Measurements from ENCODE around the gene OSBPL2.

Gene OSBPL2

GRCh38 chr20:62245911-62246280, 7.6 kb downstream of the OSBPL2 start:
- Histone ChIP-seq H3K27me3 (ENCODE audit: control insufficient read depth in 1 of 2, insufficient read depth in 2 of 2, low read length in 2 of 2) (no peaks in the 10 kb centered on the region), H3K27ac (ENCODE audit: low read length) (no peak overlapping the region), H3K9ac (ENCODE audit: low read length in 2 of 2) (no peak overlapping the region), H3K36me3 (ENCODE audit: control insufficient read depth in 2 of 2, insufficient read depth in 2 of 2, low read length in 2 of 2) (peaks cover 0 to 9% of the 10 kb centered on the region in 2 donors), H3K4me1 (ENCODE audit: control insufficient read depth, insufficient read depth, low read length) (peaks cover 18% of the 10 kb centered on the region), H3K4me3 (ENCODE audit: low read length in 2 of 2) (no peak overlapping the region), H3K9me3 (ENCODE audit: control insufficient read depth in 2 of 2, low read length in 2 of 2) (no peaks in the 10 kb centered on the region)

- H3K4me3 ChIP-seq (ENCODE audit: low read length in 2 of 2): no peak overlapping the region
- peaks cover 0 to 9% of the 10 kb centered on the region in 2 donors for H3K36me3 ChIP-seq (ENCODE audit: control insufficient read depth in 2 of 2, insufficient read depth in 2 of 2, low read length in 2 of 2)
- no peaks in the 10 kb centered on the region for H3K9me3 ChIP-seq (ENCODE audit: control insufficient read depth in 2 of 2, low read length in 2 of 2)
- peaks cover 18% of the 10 kb centered on the region for H3K4me1 ChIP-seq (ENCODE audit: control insufficient read depth, insufficient read depth, low read length)
- H3K9ac ChIP-seq (ENCODE audit: low read length in 2 of 2): no peak overlapping the region
- H3K27ac ChIP-seq (ENCODE audit: low read length): no peak overlapping the region
- no peaks in the 10 kb centered on the region for H3K27me3 ChIP-seq (ENCODE audit: control insufficient read depth in 1 of 2, insufficient read depth in 2 of 2, low read length in 2 of 2)
These were observed 8.1 kb downstream of the OSBPL2 start for GRCh38 chr20:62246431-62246830.

- Histone ChIP-seq H3K9me3 (ENCODE audit: control insufficient read depth in 2 of 2, low read length in 2 of 2) (no peaks in the 10 kb centered on the region), H3K4me1 (ENCODE audit: control insufficient read depth, insufficient read depth, low read length) (peaks cover 18% of the 10 kb centered on the region), H3K36me3 (ENCODE audit: control insufficient read depth in 2 of 2, insufficient read depth in 2 of 2, low read length in 2 of 2) (peaks cover 0 to 9% of the 10 kb centered on the region in 2 donors), H3K27me3 (ENCODE audit: control insufficient read depth in 1 of 2, insufficient read depth in 2 of 2, low read length in 2 of 2) (no peaks in the 10 kb centered on the region), H3K9ac (ENCODE audit: low read length in 2 of 2) (no peak overlapping the region), H3K4me3 (ENCODE audit: low read length in 2 of 2) (no peak overlapping the region), H3K27ac (ENCODE audit: low read length) (no peak overlapping the region)
These were observed 8.7 kb downstream of the OSBPL2 start for GRCh38 chr20:62246872-62247652.

GRCh38 chr20:62248890-62249560, 10.7 kb downstream of the OSBPL2 start:
- no peaks in the 10 kb centered on the region for H3K27me3 ChIP-seq (ENCODE audit: control insufficient read depth in 1 of 2, insufficient read depth in 2 of 2, low read length in 2 of 2)
- no peak overlapping the region for H3K27ac ChIP-seq (ENCODE audit: low read length)
- no peak overlapping the region for H3K9ac ChIP-seq (ENCODE audit: low read length in 2 of 2)
- no peak overlapping the region for H3K4me3 ChIP-seq (ENCODE audit: low read length in 2 of 2)
- H3K4me1 ChIP-seq (ENCODE audit: control insufficient read depth, insufficient read depth, low read length): peaks cover 18% of the 10 kb centered on the region
- peaks cover 0 to 5% of the 10 kb centered on the region in 2 donors for H3K36me3 ChIP-seq (ENCODE audit: control insufficient read depth in 2 of 2, insufficient read depth in 2 of 2, low read length in 2 of 2)
- H3K9me3 ChIP-seq (ENCODE audit: control insufficient read depth in 2 of 2, low read length in 2 of 2): no peaks in the 10 kb centered on the region

- no peaks in the 10 kb centered on the region for H3K4me1 ChIP-seq (ENCODE audit: control insufficient read depth, insufficient read depth, low read length)
- no peaks in the 10 kb centered on the region for H3K9me3 ChIP-seq (ENCODE audit: control insufficient read depth in 2 of 2, low read length in 2 of 2)
- peaks cover 12% of the 10 kb centered on the region in 2 donors for H3K36me3 ChIP-seq (ENCODE audit: control insufficient read depth in 2 of 2, insufficient read depth in 2 of 2, low read length in 2 of 2)
- no peak overlapping the region for H3K9ac ChIP-seq (ENCODE audit: low read length in 2 of 2)
- H3K27me3 ChIP-seq (ENCODE audit: control insufficient read depth in 1 of 2, insufficient read depth in 2 of 2, low read length in 2 of 2): no peaks in the 10 kb centered on the region
- no peak overlapping the region for H3K4me3 ChIP-seq (ENCODE audit: low read length in 2 of 2)
- no peak overlapping the region for H3K27ac ChIP-seq (ENCODE audit: low read length)
These were observed 14.1 kb downstream of the OSBPL2 start for GRCh38 chr20:62252342-62252966.

- Histone ChIP-seq H3K36me3 (ENCODE audit: control insufficient read depth in 2 of 2, insufficient read depth in 2 of 2, low read length in 2 of 2) (peaks cover 12 to 13% of the 10 kb centered on the region in 2 donors), H3K27ac (ENCODE audit: low read length) (no peak overlapping the region), H3K27me3 (ENCODE audit: control insufficient read depth in 1 of 2, insufficient read depth in 2 of 2, low read length in 2 of 2) (no peaks in the 10 kb centered on the region), H3K4me3 (ENCODE audit: low read length in 2 of 2) (no peak overlapping the region), H3K9me3 (ENCODE audit: control insufficient read depth in 2 of 2, low read length in 2 of 2) (no peaks in the 10 kb centered on the region), H3K9ac (ENCODE audit: low read length in 2 of 2) (no peak overlapping the region), H3K4me1 (ENCODE audit: control insufficient read depth, insufficient read depth, low read length) (no peaks in the 10 kb centered on the region)
These were observed 15.1 kb downstream of the OSBPL2 start for GRCh38 chr20:62253398-62253797.

- Histone ChIP-seq H3K9me3 (ENCODE audit: control insufficient read depth in 2 of 2, low read length in 2 of 2) (no peaks in the 10 kb centered on the region), H3K4me3 (ENCODE audit: low read length in 2 of 2) (no peak overlapping the region), H3K27me3 (ENCODE audit: control insufficient read depth in 1 of 2, insufficient read depth in 2 of 2, low read length in 2 of 2) (no peaks in the 10 kb centered on the region), H3K4me1 (ENCODE audit: control insufficient read depth, insufficient read depth, low read length) (peaks cover 4% of the 10 kb centered on the region), H3K36me3 (ENCODE audit: control insufficient read depth in 2 of 2, insufficient read depth in 2 of 2, low read length in 2 of 2) (peaks cover 12 to 14% of the 10 kb centered on the region in 2 donors), H3K9ac (ENCODE audit: low read length in 2 of 2) (no peak overlapping the region), H3K27ac (ENCODE audit: low read length) (no peak overlapping the region)
These were observed 15.9 kb downstream of the OSBPL2 start for GRCh38 chr20:62254021-62254724.

- H3K9ac ChIP-seq (ENCODE audit: low read length in 2 of 2): no peak overlapping the region
- no peaks in the 10 kb centered on the region for H3K27me3 ChIP-seq (ENCODE audit: control insufficient read depth in 1 of 2, insufficient read depth in 2 of 2, low read length in 2 of 2)
- peaks cover 17 to 20% of the 10 kb centered on the region in 2 donors for H3K36me3 ChIP-seq (ENCODE audit: control insufficient read depth in 2 of 2, insufficient read depth in 2 of 2, low read length in 2 of 2)
- H3K27ac ChIP-seq (ENCODE audit: low read length): no peak overlapping the region
- peaks cover 4% of the 10 kb centered on the region for H3K4me1 ChIP-seq (ENCODE audit: control insufficient read depth, insufficient read depth, low read length)
- H3K9me3 ChIP-seq (ENCODE audit: control insufficient read depth in 2 of 2, low read length in 2 of 2): no peaks in the 10 kb centered on the region
- no peak overlapping the region for H3K4me3 ChIP-seq (ENCODE audit: low read length in 2 of 2)
These were observed 17.7 kb downstream of the OSBPL2 start for GRCh38 chr20:62255976-62256375.

GRCh38 chr20:62258499-62259293, 20.4 kb downstream of the OSBPL2 start:
- Histone ChIP-seq H3K27ac (ENCODE audit: low read length) (no peak overlapping the region), H3K4me1 (ENCODE audit: control insufficient read depth, insufficient read depth, low read length) (peaks cover 4% of the 10 kb centered on the region), H3K36me3 (ENCODE audit: control insufficient read depth in 2 of 2, insufficient read depth in 2 of 2, low read length in 2 of 2) (peaks cover 32 to 40% of the 10 kb centered on the region in 2 donors), H3K4me3 (ENCODE audit: low read length in 2 of 2) (no peak overlapping the region), H3K9ac (ENCODE audit: low read length in 2 of 2) (no peak overlapping the region), H3K27me3 (ENCODE audit: control insufficient read depth in 1 of 2, insufficient read depth in 2 of 2, low read length in 2 of 2) (no peaks in the 10 kb centered on the region), H3K9me3 (ENCODE audit: control insufficient read depth in 2 of 2, low read length in 2 of 2) (no peaks in the 10 kb centered on the region)

- H3K4me1 ChIP-seq (ENCODE audit: control insufficient read depth, insufficient read depth, low read length): peaks cover 4% of the 10 kb centered on the region
- no peak overlapping the region for H3K4me3 ChIP-seq (ENCODE audit: low read length in 2 of 2)
- H3K9me3 ChIP-seq (ENCODE audit: control insufficient read depth in 2 of 2, low read length in 2 of 2): no peaks in the 10 kb centered on the region
- H3K27ac ChIP-seq (ENCODE audit: low read length): no peak overlapping the region
- no peaks in the 10 kb centered on the region for H3K27me3 ChIP-seq (ENCODE audit: control insufficient read depth in 1 of 2, insufficient read depth in 2 of 2, low read length in 2 of 2)
- no peak overlapping the region for H3K9ac ChIP-seq (ENCODE audit: low read length in 2 of 2)
- peaks cover 36 to 44% of the 10 kb centered on the region in 2 donors for H3K36me3 ChIP-seq (ENCODE audit: control insufficient read depth in 2 of 2, insufficient read depth in 2 of 2, low read length in 2 of 2)
These were observed 20.9 kb downstream of the OSBPL2 start for GRCh38 chr20:62259294-62259565.

Data from stomach smooth muscle (tissue), 2 donors.